Esophagus squamous epithelium (tissue), 4 donors: ENCODE measurements around the gene HIPK4.

Experiments used
- POLR2A ChIP-seq, 4 donors: fragments of 450-650 bp; IDR thresholded peaks; one replicate each; pipeline ENCODE4 v1.6.1; 2017; ENCODE audit warnings: antibody characterized with exemption in 4 of 4, mild to moderate bottlenecking in 4 of 4, moderate library complexity in 3 of 4
- TF ChIP-seq, protein P1 (sequence below), 6 experiments: fragments of 450-650 bp in 4 of 6; fragments of 200-600 bp in 2 of 6; sonication (generic) in 2 of 6; IDR thresholded peaks; one replicate each; pipeline ENCODE4 v1.5.1; 2016 to 2019; ENCODE audit warnings: antibody characterized with exemption in 6 of 6, mild to moderate bottlenecking in 4 of 6, moderate library complexity in 4 of 6

DNA sequence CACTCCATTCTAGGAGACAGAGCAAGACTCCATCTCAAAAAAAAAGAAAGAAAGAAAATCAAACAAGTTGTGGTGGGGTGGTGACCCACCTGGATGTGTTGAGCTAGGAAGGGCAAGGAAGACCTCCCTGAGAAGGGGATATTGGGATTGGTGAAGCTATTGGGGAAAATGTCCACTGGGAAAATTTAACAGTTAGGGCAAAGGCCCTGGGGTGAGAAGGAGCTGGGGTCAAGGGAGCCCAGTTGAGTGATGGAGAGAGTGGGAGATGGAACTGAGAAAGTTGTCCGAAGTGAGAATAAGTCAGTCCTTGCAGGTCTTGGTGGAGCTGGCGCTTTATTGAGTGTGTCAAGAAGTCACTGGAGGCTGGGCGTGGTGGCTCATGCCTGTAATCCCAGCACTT is 48.3 kb upstream of the HIPK4 start:
- TF ChIP-seq, protein P1, sequence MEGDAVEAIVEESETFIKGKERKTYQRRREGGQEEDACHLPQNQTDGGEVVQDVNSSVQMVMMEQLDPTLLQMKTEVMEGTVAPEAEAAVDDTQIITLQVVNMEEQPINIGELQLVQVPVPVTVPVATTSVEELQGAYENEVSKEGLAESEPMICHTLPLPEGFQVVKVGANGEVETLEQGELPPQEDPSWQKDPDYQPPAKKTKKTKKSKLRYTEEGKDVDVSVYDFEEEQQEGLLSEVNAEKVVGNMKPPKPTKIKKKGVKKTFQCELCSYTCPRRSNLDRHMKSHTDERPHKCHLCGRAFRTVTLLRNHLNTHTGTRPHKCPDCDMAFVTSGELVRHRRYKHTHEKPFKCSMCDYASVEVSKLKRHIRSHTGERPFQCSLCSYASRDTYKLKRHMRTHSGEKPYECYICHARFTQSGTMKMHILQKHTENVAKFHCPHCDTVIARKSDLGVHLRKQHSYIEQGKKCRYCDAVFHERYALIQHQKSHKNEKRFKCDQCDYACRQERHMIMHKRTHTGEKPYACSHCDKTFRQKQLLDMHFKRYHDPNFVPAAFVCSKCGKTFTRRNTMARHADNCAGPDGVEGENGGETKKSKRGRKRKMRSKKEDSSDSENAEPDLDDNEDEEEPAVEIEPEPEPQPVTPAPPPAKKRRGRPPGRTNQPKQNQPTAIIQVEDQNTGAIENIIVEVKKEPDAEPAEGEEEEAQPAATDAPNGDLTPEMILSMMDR (IDR thresholded peaks at IDR 0.05) = no peak
- TF ChIP-seq POLR2A (IDR thresholded peaks at IDR 0.05) = no peak
